GM18526 (cell line): ENCODE results near the gene ENPP6.

Source experiments
- POLR2A ChIP-seq: IDR thresholded peaks from 3 replicates; pipeline ENCODE4 v1.6.1; 2011; ENCODE audit not compliant: insufficient read length; ENCODE audit errors: extremely low read depth

ENPP6 gene

DNA sequence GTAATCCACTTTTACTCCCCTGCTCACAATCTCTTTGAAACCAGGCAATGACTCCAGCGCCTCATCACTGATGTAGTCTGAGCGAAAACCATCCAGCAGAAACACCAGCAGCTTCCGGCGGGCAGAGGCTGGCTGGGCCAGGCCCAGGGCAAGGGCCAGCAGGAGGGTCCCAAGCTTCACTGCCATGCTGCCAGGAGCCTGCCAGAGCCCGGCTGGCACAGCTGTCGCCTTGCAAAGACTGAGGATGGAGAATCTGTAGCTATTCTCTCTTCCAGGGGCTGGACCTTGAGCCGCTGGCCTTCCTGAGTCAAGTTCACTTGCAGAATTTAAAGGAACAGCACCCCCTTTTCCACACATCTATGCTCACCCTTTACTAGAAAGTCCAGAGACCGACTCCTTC is at the start of gene ENPP6:
ENPP6 (minus strand) TSS at position 240 of the 400 bp plus-strand sequence; CDS start at position 186, 54 bp downstream.
- no peak for TF ChIP-seq POLR2A

DNA sequence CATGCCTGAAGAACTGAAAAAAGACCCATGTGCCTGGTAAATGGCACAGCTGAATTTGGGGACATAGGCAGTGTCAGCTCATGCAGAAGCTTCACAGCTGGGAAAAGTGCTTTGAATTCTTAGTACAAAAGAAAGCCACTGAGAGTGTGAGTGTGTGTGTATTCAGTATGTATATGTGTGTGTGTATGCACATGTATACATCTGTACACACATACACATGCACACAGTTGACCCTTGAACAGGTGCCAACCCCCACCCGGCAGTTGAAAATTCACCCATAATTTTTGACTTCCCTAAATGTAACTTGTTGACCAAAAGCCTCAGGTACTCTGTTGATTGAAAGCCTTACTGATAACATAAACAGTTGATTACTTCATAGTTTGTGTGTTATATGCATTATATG is 49.5 kb upstream of the ENPP6 start:
- no peak for TF ChIP-seq POLR2A

DNA sequence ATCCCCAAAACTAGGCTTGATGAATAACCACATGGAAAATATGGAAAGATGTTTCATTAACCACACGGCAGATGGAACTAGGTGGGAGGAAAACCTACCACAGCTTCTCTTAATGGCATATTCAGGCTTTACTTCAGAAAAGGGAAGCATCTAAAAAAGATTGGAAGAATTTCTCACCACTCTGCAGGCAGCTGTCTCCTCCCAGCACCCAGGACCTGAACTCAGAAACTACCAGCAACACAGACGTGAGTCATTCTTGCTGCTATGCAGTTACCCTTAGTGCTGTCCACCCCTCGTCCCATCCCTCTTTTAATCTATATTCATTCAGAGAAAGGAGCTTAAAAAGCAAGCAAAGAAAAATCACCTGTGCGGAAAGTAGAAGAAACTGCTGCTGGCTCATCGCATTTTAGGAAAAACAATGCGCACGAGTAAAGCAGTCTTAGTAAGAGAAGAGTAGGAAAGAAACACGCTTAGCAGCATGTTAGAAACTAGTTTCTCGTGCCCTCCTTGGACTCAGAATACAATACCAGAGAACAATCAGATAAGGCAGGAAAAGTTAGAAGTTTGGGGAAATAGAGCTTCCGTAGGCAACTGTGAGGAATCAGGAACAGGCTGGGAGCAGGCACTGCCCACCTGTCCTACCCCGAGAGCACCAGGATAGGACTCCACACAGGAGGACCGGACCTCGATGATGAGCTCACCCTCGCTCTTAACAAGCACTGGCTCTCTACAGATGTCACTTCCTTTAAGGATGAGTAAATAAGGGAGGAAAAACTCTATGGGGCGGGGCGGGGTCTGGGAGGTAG is 48.1 kb upstream of the ENPP6 start:
- peak; percentile 20 for TF ChIP-seq POLR2A

DNA sequence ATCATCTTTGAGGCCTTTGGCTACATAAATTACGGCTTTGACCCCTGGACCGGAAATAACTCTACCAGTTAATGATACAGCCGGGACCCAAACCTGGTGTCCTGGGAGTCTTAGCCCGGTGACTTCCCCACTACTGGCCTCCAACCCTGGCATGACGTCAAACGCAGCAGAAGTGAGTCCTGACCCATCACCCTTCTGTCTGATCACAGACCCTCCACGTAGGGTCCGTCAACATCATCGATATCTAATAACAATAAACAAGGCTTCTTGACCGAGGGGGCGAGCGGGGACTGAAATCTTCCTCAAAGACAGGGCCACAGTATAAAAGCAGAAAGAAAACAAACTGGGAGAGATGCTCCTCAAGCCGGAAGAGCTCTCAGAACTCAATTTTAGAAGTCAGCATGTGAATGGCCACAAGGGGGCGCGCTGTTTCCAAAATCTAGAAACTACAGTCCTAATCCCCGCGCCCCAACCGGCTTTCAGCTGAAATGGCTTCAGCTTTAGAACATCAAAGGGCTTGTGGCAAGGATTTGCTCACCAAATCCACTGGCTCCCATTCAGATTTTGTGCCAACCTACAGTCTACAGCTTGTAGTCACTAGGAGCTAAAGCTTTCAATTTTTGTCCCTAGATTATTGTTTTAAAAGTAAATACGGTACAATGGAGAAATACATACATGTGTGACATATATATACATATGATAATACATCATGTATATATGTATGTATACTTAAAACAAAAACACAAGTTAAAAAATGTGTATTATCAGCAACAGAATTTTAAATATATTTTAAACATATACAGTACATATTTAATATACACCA is 46.4 kb upstream of the ENPP6 start:
- TF ChIP-seq POLR2A, result no peak

DNA sequence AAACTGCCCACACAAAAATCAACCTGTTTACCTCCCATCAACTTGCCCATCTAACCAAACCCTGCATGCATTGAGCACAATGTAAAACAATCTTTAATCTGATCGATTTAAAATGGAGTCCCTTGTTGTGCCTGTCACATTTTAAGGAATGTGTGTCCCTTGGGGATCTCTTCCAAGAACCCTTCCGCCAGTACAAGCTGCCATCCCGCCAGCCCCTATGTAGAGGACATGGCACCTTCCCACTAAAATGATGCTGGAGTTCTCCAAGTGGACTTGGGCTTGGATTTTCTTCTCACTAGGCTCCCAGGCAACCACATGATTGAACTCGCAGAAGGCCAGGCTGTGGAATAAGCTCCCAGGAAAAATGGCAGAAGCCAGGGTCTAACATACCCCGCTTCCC is 45.8 kb upstream of the ENPP6 start:
- no peak for TF ChIP-seq POLR2A

DNA sequence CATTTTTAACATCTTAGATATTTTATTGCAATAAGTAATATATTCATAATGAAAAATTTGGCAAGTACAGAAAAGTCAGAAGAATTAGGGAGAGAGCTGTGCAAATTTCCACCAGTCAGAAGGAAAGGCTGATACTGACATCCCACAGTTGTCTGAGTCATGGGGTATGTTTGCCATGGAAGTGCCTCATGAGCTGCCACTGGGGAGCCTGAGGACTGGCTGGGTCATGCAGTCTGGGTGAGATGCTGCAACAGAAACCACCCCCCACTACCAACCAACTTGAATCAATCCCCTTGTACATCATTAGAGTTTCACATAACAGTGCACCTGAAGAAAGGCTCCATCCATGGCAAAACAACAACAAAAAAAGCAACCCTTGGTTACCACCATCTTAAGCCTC is 45.2 kb upstream of the ENPP6 start:
- no peak for TF ChIP-seq POLR2A

DNA sequence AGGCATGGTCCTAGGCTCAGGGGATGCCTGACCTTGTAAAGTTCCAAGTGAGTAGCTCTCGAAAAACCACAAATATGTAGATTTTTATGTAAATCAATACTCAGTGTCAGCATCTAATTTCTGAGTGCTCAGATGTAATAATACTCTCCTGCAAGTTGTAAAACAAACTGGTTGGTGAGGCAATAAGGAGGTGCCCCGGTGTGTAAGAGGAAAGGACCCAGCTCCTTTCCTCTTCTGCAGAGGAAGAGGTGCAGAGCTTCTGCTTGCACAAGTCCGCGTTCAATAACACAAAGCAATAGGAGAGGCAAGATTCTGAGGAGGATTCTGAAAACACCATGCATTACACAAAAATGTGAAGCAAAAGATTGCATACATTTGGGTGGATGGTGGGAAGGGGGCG is 43.6 kb upstream of the ENPP6 start:
- no peak for TF ChIP-seq POLR2A

DNA sequence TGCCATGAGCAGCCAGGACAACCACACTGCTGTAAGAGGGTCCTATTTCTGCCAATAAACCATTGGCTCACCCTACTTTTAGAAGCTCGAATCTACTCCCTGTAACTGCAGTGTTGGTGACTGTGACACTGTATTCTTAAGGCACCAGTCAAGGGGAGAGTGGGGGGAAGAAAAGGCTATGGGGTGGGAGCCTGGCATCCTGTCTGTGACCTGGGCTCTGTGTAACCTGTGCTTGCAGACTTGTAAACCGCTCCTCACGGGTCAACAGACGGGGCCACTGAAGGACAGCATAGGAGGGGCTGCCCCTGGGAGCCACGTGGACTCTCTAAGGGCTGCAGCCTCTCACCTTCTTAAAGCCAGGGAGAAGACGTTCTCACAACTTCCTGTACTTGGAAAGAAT is 42.2 kb upstream of the ENPP6 start:
- no peak for TF ChIP-seq POLR2A

DNA sequence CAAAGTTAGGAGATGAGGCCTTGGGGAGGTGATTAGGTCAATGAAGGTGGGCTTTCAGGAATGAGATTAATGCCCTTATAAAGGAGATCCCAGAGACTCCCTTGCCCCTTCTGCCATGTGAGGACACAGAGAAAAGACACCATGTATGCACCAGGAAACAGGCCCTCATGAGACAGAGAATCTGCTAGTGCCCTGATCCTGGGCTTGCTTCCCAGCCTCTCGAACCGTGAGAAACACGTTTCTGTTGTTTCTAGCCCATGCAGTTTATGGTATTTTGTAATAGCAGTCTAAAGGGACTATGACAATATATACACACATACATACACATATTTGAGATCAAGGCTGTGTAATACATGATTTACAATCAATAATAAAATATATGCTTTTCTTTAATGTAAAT is 41.4 kb upstream of the ENPP6 start:
- TF ChIP-seq POLR2A, result no peak

DNA sequence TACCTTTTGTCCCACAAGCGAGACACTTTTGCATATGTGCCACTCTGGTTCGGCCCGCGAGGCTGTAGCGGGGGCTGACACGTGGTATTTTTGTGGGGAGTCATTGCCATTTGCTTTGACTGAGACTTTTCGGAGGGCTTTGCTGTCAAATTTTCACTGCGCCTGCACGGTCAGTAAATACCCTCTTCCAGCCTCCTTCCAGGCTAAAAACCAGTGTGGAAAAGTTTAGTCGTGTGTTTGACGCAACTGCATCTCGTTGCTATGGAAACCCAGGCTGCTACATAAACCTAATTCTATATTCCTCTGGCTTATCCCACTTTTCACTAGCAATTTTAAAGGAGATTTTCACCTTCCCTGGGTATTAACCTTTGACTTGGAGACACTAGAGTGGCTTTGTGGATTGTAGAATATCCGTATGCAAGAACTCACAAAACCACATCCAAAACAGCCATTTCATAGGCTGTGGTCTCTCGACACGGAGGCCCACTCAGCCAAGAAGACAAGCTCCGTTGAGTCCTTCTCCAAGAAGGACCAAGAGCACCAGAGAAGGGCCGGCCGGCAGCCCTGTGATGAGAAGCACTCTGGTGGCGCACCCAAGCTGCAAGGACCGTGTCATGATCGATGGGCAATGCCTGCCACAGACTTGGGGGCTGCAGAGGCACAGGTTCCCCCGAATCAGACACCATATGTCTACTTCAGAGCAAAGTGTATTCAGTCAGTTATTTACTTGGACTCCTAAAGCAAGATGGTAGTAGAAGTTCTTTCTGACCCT is 38.4 kb upstream of the ENPP6 start:
- no peak for TF ChIP-seq POLR2A

DNA sequence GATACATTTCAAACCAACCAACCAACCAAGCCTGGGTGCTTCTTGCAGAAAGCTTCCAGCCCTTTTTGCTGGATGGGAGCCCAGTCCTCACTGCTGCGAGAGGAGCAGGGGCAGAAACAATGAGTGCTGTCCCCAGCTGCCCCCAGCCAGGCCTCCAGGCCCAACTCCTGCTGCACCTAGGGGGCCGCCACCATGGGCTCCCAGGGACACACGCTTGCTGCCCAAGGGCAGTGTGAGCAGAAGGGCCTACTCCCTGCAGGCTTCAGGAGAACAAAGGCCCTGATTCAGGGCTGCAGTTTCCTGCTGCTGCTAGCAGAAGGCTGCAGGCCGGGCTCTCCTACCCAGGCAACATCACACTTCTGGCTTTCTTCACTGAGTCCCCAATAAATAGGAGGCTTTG is 37.7 kb upstream of the ENPP6 start:
- no peak for TF ChIP-seq POLR2A

DNA sequence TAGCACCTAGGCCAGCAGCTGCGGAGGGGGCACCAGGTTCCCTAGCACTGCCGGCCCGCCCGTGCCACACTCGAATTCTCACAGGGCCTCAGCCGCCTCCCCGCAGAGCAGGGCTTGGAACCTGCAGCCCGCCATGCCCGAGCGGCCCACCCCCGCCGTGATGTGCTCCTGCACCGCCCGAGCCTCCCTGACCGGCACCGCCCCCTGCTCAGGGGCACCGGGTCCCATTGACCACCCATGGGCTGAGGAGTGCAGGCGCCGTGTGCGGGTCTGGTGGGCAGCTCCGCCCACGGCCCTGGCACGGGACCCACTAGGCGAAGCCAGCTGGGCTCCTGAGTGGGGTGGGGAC is 35.4 kb upstream of the ENPP6 start:
- TF ChIP-seq POLR2A, result no peak

DNA sequence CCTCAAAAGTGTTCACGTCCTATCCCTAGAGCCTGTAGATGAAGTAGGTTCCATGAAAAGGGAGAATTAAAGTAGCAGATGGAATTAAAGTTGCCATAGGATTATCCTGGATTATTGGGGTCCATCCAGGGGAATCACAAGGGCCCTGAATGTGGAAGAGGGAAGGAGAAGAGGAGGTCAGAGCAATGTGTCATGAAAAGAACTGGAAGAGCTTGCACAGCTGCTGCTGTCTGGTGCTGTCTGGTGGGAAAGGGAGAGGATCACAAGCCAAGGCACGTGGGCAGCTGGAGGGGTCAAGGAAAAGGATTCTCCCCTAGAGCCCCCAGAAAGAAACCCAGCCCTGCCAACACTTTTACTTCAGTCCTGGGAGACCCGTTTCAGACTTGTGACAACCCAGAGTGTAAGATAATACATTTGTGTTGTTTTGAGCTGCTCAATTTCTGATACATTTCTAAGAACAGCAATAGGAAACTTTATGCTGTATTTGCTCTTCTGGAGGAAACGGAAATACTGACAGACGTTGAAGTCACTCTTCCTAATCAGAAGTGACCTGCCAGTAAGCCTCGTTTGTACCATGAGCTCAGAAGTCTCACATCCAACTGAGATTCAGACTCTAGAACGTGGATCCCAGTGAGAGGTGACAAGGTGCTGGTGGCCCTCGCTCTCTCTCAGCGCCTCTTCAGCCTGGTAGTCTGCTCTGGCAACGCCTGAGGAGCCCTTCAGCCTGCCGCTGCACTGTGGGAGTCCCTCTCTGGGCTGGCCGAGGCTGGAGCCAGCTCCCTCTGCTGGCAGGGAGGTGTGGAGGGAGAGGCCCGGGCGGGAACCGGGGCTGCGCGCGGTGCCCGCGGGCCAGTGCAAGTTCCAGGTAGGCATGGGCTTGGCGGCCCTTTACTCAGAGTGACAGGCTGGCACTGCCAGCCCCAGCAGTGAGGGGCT is 34.7 kb upstream of the ENPP6 start:
- TF ChIP-seq POLR2A, result no peak

DNA sequence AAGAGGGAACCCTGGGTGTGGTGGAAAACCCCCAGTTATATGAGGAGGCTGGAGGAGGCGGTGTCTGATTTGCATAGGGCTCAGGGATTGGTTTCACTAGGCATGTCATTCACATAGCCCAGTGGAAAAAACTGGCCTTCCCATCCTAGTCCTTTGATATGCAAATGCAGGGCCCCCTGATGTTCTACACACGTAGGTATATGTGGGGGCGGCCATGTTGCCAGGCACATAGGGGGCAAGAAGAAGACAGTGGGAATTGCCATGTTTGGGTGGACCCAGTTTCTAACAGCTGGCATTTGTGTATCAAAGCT is 34.0 kb upstream of the ENPP6 start:
- no peak for TF ChIP-seq POLR2A

DNA sequence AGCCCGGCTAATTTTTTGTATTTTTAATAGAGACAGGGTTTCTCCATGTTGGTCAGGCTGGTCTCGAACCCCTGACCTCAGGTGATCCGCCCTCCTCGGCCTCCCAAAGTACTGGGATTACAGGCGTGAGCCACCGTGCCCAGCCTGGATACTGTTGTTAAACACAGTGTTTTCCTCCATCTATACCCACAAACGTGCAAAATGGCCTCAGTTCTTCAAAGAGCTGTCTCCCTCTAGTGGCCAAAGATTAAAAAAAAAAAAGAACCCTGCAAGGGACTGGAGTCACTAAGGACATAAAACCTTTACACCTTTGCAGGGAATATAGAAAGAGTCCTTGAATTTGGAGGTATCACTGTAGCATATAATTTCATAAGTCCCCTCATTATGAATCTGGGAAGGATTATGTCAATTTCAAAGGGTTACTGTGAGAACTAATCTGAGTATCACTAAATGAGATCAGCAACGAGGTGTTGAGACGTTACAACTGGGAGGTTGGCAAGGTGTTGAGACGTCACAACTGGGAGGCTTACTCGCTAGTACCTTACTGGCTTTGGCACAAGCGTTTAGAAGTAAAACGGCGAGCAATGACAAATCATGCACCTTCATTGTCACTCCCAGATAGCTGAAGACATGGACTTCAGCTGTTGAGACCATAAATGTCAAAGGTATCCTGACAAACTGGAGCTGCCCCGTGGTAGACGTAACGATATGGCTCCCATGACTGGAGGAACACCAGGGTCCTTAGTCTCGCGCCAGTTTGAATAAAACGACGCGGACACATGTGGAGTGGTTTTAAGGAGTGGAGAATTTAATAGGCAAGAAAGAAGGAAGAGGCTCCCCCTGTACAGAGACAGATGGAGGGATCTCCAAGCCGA is 33.4 kb upstream of the ENPP6 start:
- no peak for TF ChIP-seq POLR2A
